ENCODE results near the gene HJV. TPM values are rescaled to one million over a fixed set of nuclear protein-coding genes. Genes with fewer than 3 reads are reported as not detected.

Gene HJV
- total and polyA plus RNA-seq, 2 of the 8 experiments (the other 6 are each of a cell fraction or from before 2014, with no cell fraction given), result 0.32 to 0.70 TPM

GRCh38 chr1:145993618-145994390 lies 27.7 kb downstream of the HJV start (continued):
- TF ChIP-seq, protein P1, sequence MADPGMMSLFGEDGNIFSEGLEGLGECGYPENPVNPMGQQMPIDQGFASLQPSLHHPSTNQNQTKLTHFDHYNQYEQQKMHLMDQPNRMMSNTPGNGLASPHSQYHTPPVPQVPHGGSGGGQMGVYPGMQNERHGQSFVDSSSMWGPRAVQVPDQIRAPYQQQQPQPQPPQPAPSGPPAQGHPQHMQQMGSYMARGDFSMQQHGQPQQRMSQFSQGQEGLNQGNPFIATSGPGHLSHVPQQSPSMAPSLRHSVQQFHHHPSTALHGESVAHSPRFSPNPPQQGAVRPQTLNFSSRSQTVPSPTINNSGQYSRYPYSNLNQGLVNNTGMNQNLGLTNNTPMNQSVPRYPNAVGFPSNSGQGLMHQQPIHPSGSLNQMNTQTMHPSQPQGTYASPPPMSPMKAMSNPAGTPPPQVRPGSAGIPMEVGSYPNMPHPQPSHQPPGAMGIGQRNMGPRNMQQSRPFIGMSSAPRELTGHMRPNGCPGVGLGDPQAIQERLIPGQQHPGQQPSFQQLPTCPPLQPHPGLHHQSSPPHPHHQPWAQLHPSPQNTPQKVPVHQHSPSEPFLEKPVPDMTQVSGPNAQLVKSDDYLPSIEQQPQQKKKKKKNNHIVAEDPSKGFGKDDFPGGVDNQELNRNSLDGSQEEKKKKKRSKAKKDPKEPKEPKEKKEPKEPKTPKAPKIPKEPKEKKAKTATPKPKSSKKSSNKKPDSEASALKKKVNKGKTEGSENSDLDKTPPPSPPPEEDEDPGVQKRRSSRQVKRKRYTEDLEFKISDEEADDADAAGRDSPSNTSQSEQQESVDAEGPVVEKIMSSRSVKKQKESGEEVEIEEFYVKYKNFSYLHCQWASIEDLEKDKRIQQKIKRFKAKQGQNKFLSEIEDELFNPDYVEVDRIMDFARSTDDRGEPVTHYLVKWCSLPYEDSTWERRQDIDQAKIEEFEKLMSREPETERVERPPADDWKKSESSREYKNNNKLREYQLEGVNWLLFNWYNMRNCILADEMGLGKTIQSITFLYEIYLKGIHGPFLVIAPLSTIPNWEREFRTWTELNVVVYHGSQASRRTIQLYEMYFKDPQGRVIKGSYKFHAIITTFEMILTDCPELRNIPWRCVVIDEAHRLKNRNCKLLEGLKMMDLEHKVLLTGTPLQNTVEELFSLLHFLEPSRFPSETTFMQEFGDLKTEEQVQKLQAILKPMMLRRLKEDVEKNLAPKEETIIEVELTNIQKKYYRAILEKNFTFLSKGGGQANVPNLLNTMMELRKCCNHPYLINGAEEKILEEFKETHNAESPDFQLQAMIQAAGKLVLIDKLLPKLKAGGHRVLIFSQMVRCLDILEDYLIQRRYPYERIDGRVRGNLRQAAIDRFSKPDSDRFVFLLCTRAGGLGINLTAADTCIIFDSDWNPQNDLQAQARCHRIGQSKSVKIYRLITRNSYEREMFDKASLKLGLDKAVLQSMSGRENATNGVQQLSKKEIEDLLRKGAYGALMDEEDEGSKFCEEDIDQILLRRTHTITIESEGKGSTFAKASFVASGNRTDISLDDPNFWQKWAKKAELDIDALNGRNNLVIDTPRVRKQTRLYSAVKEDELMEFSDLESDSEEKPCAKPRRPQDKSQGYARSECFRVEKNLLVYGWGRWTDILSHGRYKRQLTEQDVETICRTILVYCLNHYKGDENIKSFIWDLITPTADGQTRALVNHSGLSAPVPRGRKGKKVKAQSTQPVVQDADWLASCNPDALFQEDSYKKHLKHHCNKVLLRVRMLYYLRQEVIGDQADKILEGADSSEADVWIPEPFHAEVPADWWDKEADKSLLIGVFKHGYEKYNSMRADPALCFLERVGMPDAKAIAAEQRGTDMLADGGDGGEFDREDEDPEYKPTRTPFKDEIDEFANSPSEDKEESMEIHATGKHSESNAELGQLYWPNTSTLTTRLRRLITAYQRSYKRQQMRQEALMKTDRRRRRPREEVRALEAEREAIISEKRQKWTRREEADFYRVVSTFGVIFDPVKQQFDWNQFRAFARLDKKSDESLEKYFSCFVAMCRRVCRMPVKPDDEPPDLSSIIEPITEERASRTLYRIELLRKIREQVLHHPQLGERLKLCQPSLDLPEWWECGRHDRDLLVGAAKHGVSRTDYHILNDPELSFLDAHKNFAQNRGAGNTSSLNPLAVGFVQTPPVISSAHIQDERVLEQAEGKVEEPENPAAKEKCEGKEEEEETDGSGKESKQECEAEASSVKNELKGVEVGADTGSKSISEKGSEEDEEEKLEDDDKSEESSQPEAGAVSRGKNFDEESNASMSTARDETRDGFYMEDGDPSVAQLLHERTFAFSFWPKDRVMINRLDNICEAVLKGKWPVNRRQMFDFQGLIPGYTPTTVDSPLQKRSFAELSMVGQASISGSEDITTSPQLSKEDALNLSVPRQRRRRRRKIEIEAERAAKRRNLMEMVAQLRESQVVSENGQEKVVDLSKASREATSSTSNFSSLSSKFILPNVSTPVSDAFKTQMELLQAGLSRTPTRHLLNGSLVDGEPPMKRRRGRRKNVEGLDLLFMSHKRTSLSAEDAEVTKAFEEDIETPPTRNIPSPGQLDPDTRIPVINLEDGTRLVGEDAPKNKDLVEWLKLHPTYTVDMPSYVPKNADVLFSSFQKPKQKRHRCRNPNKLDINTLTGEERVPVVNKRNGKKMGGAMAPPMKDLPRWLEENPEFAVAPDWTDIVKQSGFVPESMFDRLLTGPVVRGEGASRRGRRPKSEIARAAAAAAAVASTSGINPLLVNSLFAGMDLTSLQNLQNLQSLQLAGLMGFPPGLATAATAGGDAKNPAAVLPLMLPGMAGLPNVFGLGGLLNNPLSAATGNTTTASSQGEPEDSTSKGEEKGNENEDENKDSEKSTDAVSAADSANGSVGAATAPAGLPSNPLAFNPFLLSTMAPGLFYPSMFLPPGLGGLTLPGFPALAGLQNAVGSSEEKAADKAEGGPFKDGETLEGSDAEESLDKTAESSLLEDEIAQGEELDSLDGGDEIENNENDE (IDR thresholded peaks at IDR 0.05; ENCODE audit: insufficient replicate concordance, low read length), result no peak
- TF ChIP-seq TBP (IDR thresholded peaks at IDR 0.05; ENCODE audit: low read depth, low read length) (no peak), SP4 (IDR thresholded peaks at IDR 0.05; ENCODE audit: low read length) (no peak), RFX5 (IDR thresholded peaks at IDR 0.05; ENCODE audit: borderline replicate concordance, low read depth, low read length) (no peak), ATF2 (IDR thresholded peaks at IDR 0.05; ENCODE audit: low read length) (no peak), HDAC6 (IDR thresholded peaks at IDR 0.05; ENCODE audit: low read depth, low read length) (no peak), TAF1 (IDR thresholded peaks at IDR 0.05; ENCODE audit: low read depth, low read length) (no peak), POU5F1 (IDR thresholded peaks at IDR 0.05; ENCODE audit: low read depth, low read length) (no peak), CHD1 (IDR thresholded peaks at IDR 0.05; ENCODE audit: low read depth, low read length) (no peak)
